HCT116 (cell line): ENCODE data around the gene TYW3. TPM values are rescaled to one million over a fixed set of nuclear protein-coding genes. Genes with fewer than 3 reads are reported as not detected.

Experiments used
- FOSL1 ChIP-seq: IDR thresholded peaks from 2 replicates; pipeline ENCODE4 v1.6.1; 2012; ENCODE audit warnings: low read depth
- POLR2A ChIP-seq: IDR thresholded peaks from 2 replicates; pipeline ENCODE4 v1.7.0; 2011; ENCODE audit warnings: borderline replicate concordance; ENCODE audit not compliant: insufficient read depth, insufficient read length; ENCODE audit errors: extremely low read depth
- total RNA-seq: library from RNA; stranded (reverse); gene quantifications from one replicate; pipeline ENCODE4 v1.2.1, GENCODE V29; 2021; ENCODE audit not compliant: unreplicated experiment

The TYW3 gene
- total RNA-seq, 1 experiment from 2014 or later: 31.8 TPM

DNA sequence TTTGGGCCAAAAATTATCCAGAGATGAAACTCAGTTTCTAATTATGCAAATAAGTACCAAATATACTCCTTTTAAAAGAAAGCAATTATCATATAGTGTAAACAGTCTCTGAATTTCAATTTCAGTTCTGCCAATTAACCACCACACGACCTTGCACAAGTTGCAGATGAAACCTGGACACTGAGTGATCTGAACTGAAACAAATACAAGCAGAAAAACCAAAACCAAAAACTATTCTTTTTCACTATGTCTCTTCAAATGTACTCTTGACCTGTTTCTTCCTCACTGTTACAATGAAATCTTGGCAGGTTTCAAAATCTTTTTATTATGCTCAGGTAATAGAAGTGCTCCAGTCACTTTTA is 79.2 kb downstream of the TYW3 start (continued):
- TF ChIP-seq FOSL1 (no peak), POLR2A (no peak)

Other genes starting within 250 kb of the TYW3 start
- not detected for gene LRRC53, start 220.5 kb upstream of the TYW3 start, total RNA-seq
- gene ERICH3, start 59.4 kb upstream of the TYW3 start, total RNA-seq: not detected
- gene CRYZ, start 102 bp upstream of the TYW3 start, total RNA-seq: 28.2 TPM